Activated naive CD4-positive, alpha-beta T cell treated with anti-CD3 and anti-CD28 coated beads for 36 hours (primary cell): ENCODE data around the gene ACYP1. TPM values are rescaled to one million over a fixed set of nuclear protein-coding genes. Genes with fewer than 3 reads are reported as not detected.

Source experiments
- CTCF ChIA-PET: fragments of 350-600 bp; sonication (Branson Sonifier 250); formaldehyde crosslinking; loops from one replicate; lab custom pipeline; 2021; ENCODE audit warnings: antibody characterized with exemption; lab: Charles Lee
- DNase-seq: peaks from one replicate; pipeline ENCODE4 v3.0.0-alpha.2; 2020
- H3K27ac Mint-ChIP-seq: one replicate; pipeline ENCODE4 v1.8.0; 2021; ENCODE audit warnings: mild to moderate bottlenecking, mixed read lengths
- H3K27me3 Mint-ChIP-seq: one replicate; pipeline ENCODE4 v1.8.0; 2021; ENCODE audit warnings: low read depth, mixed read lengths
- H3K36me3 Mint-ChIP-seq: one replicate; pipeline ENCODE4 v1.8.0; 2021; ENCODE audit warnings: low read depth, mixed read lengths
- H3K4me1 Mint-ChIP-seq: one replicate; pipeline ENCODE4 v1.8.0; 2021; ENCODE audit warnings: low read depth, mixed read lengths
- H3K4me3 Mint-ChIP-seq: one replicate; pipeline ENCODE4 v1.8.0; 2021; ENCODE audit warnings: mild to moderate bottlenecking, moderate library complexity, mixed read lengths
- H3K9me3 Mint-ChIP-seq: one replicate; pipeline ENCODE4 v1.8.0; 2021; ENCODE audit warnings: mixed read lengths
- intact Hi-C: fragments of 100-400 bp; cut with micrococcal nuclease; formaldehyde crosslinking; loops from one replicate; pipeline ENCODE4 v1.15.1; 2023
- total RNA-seq, 2 experiments: library from RNA; stranded (reverse); gene quantifications; one replicate each; pipeline ENCODE4 v1.2.3, GENCODE V29; 2021

The ACYP1 gene
- total RNA-seq, 2 experiments from 2014 or later: 46.3 to 50.5 TPM

GRCh38 chr14:75030147-75030546 is 33.7 kb downstream of the ACYP1 start:
- no peak for DNase-seq
- Mint-ChIP-seq H3K4me1 (no peaks in the 10 kb centered on the region), H3K27me3 (no peaks in the 10 kb centered on the region), H3K9me3 (no peaks in the 10 kb centered on the region), H3K27ac (no peak overlapping the region), H3K4me3 (no peak overlapping the region), H3K36me3 (peaks cover 13% of the 10 kb centered on the region)
- intact Hi-C loops: no loop called here
- CTCF ChIA-PET: interaction anchor here (0.9 kb wide), 1 partner anchor 39 kb away, joined by 5 read pairs; no protein-coding TSS in a partner anchor

DNA sequence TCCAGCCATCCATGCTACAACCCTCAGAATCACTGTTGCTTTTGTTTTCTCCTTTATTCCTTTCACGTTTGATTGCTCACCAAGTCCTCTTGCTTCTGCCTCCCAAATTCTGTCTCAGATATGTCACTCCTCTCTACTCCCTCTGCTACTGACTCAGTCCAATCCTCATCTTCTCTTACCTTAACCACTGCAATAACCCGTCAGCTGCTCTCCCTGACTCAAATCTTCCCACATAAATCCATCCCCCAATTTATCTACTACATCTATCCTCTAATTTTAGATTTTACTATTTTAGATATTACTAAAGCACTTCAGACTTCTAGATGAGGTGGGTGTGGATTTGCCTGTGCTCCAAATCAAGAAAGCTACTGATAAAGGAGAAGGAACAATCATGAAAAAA is 37.9 kb downstream of the ACYP1 start:
- no peak overlapping the region for H3K27ac Mint-ChIP-seq
- H3K4me1 Mint-ChIP-seq: no peaks in the 10 kb centered on the region
- CTCF ChIA-PET: interaction anchor here (0.7 to 1.4 kb wide), 3 partner anchors 62 to 165 kb away, joined by 3 to 5 read pairs (median 3); no protein-coding TSS in a partner anchor
- intact Hi-C loops: no loop called here
- no peaks in the 10 kb centered on the region for H3K9me3 Mint-ChIP-seq
- H3K4me3 Mint-ChIP-seq: no peak overlapping the region
- no peak for DNase-seq
- H3K27me3 Mint-ChIP-seq: no peaks in the 10 kb centered on the region
- H3K36me3 Mint-ChIP-seq: peaks cover 11% of the 10 kb centered on the region

- CTCF ChIA-PET: interaction anchor here (0.7 to 1.8 kb wide), 3 partner anchors 63 to 416 kb away, joined by 3 to 6 read pairs (median 3); no protein-coding TSS in a partner anchor
- H3K36me3 Mint-ChIP-seq: peaks cover 8% of the 10 kb centered on the region
- DNase-seq: no peak
- H3K9me3 Mint-ChIP-seq: no peaks in the 10 kb centered on the region
- H3K4me1 Mint-ChIP-seq: no peaks in the 10 kb centered on the region
- intact Hi-C loops: no loop called here
- H3K27me3 Mint-ChIP-seq: no peaks in the 10 kb centered on the region
- H3K4me3 Mint-ChIP-seq: no peak overlapping the region
- no peak overlapping the region for H3K27ac Mint-ChIP-seq
Measured at GRCh38 chr14:75025082-75025481, 38.7 kb downstream of the ACYP1 start.

DNA sequence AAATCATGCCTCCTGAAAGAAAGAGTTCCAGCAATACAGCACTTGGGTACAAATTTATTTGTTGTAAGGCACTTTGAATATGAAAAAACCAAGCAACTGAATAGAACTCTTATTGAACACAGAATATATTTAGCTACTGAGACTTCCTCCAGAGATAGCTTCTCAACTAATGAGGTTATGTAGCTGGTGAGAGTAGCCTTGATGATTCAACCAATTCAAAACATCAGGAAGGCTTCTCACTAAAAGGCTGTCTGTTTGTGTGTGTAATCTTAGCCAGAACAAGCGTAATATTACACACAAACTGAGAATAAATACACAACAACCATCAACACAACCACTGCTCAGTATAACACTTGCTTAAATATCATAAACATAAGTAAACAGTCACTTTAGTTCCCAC is 40.7 kb downstream of the ACYP1 start:
- H3K4me1 Mint-ChIP-seq: no peaks in the 10 kb centered on the region
- H3K9me3 Mint-ChIP-seq: no peaks in the 10 kb centered on the region
- no peak overlapping the region for H3K4me3 Mint-ChIP-seq
- CTCF ChIA-PET: interaction anchor here (1.0 to 1.5 kb wide), 6 partner anchors 9 to 162 kb away, joined by 3 to 6 read pairs (median 3); no protein-coding TSS in a partner anchor
- DNase-seq: no peak
- H3K27me3 Mint-ChIP-seq: no peaks in the 10 kb centered on the region
- peaks cover 7% of the 10 kb centered on the region for H3K36me3 Mint-ChIP-seq
- intact Hi-C loops: no loop called here
- no peak overlapping the region for H3K27ac Mint-ChIP-seq

DNA sequence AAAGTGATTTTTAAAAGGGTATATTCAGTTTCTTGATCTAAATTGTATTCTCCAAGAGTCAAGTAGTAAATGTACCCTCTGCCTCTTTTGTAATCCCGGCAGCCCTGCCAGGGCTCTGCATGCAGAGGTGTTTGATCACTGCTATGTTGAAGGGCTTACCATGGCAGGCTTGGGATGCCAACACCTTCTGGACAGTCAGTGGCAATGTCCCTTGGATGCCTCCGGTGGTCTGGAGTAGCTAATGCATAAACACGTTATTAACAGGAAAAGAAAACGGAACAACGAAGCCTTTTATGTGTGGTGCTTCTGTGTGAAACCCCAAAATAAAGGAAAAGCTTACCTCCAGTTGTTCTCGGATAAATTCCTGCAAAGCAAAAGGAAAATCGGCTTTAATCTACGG is 41.2 kb downstream of the ACYP1 start:
- peak; percentile 8 for DNase-seq
- intact Hi-C loops: no loop called here
- no peaks in the 10 kb centered on the region for H3K27me3 Mint-ChIP-seq
- H3K36me3 Mint-ChIP-seq: peaks cover 7% of the 10 kb centered on the region
- no peaks in the 10 kb centered on the region for H3K4me1 Mint-ChIP-seq
- CTCF ChIA-PET: interaction anchor here (1.0 to 1.5 kb wide), 8 partner anchors 8 to 162 kb away, joined by 3 to 6 read pairs (median 3); no protein-coding TSS in a partner anchor
- H3K9me3 Mint-ChIP-seq: no peaks in the 10 kb centered on the region
- H3K27ac Mint-ChIP-seq: no peak overlapping the region
- H3K4me3 Mint-ChIP-seq: no peak overlapping the region

DNA sequence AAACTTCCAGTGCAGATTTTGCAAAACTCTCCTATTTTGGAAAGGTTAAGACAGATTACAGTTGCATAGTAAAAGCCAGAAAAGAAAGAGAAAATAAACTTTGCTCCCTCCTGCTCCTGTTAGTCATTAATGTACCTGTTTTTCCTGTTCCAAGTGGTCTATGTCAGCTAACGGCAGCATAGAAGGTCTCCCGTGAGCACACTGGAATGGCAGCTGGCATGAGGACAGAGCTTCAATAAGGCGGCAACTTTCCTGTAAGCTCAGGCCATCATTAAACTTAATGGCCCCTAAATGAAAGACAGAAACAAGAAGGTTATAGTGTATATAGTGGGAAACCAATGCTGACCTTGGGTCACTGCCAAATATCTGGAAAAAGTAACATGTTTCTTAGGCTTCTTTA is 45.1 kb downstream of the ACYP1 start:
- intact Hi-C loops: no loop called here
- Mint-ChIP-seq H3K27me3 (no peaks in the 10 kb centered on the region), H3K9me3 (no peaks in the 10 kb centered on the region), H3K36me3 (peaks cover 15% of the 10 kb centered on the region), H3K27ac (no peak overlapping the region), H3K4me3 (no peak overlapping the region), H3K4me1 (no peaks in the 10 kb centered on the region)
- DNase-seq: no peak
- CTCF ChIA-PET: no interaction called here

DNA sequence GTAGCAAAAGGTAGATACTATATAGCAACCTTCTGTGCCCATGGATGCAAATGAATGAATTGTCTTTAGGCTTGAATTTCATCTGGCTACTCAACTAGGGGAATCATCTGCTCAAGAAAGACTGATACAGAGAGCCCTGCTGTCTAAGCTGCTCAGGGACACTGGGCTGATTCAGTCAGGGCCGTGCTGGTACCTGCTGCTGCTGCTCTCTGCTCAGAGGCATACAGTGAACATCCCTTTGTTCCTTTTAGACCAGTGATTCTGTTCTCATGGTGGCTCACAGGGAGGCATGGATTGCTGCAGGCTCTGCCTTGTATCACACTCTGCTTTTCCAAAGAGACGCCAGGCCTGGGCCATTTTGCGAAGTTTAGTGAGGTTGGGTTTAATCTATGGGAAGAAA is 47.0 kb downstream of the ACYP1 start:
- CTCF ChIA-PET: interaction anchor here (0.6 kb wide), 1 partner anchor 691 kb away, joined by 4 read pairs; no protein-coding TSS in a partner anchor

DNA sequence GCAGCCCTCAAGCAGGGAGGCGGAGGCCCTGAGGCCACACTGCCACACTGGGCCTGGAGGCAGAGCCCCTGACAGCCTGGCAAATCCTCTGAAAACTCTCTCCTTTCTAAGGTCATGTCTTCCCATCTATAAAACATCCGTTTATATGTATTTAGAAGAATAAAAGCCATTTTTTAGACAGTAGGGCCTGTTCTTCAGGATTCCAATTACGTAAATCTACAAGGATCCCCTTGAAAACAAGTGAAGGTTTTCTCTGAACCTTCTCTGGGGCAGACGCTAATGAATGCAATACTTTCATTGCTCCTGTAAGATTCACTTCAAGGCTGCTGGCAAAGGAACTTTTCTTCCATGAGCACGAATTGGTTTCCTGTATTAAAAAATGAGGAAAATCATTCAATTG is 48.3 kb downstream of the ACYP1 start:
- intact Hi-C loops: no loop called here
- CTCF ChIA-PET: no interaction called here
- DNase-seq: no peak
- Mint-ChIP-seq H3K9me3 (no peaks in the 10 kb centered on the region), H3K4me1 (peaks cover 13% of the 10 kb centered on the region), H3K27me3 (no peaks in the 10 kb centered on the region), H3K27ac (no peak overlapping the region), H3K4me3 (no peak overlapping the region), H3K36me3 (peaks cover 14% of the 10 kb centered on the region)

More for the DNA sequence above, 47.0 kb downstream of the ACYP1 start:
- Mint-ChIP-seq H3K9me3 (no peaks in the 10 kb centered on the region), H3K4me1 (peaks cover 1% of the 10 kb centered on the region), H3K27ac (no peak overlapping the region), H3K4me3 (no peak overlapping the region), H3K36me3 (peaks cover 17% of the 10 kb centered on the region), H3K27me3 (no peaks in the 10 kb centered on the region)
- no peak for DNase-seq
- intact Hi-C loops: no loop called here

GRCh38 chr14:75013290-75013689 is 50.5 kb downstream of the ACYP1 start:
- Mint-ChIP-seq H3K27ac (no peak overlapping the region), H3K27me3 (no peaks in the 10 kb centered on the region), H3K36me3 (peaks cover 19% of the 10 kb centered on the region), H3K4me3 (no peak overlapping the region), H3K4me1 (peaks cover 13% of the 10 kb centered on the region), H3K9me3 (no peaks in the 10 kb centered on the region)
- intact Hi-C loops: no loop called here
- CTCF ChIA-PET: interaction anchor here (1.1 to 1.3 kb wide), 2 partner anchors 74 to 75 kb away, joined by 3 to 5 read pairs; no protein-coding TSS in a partner anchor
- no peak for DNase-seq

GRCh38 chr14:75011356-75011994 is 52.3 kb downstream of the ACYP1 start:
- CTCF ChIA-PET: interaction anchor here (0.6 to 1.0 kb wide), 2 partner anchors 57 to 276 kb away, joined by 3 to 4 read pairs; no protein-coding TSS in a partner anchor
- Mint-ChIP-seq H3K4me3 (no peak overlapping the region), H3K9me3 (no peaks in the 10 kb centered on the region), H3K27me3 (no peaks in the 10 kb centered on the region), H3K4me1 (peaks cover 16% of the 10 kb centered on the region), H3K36me3 (peaks cover 27% of the 10 kb centered on the region), H3K27ac (peak overlapping the region; percentile 33)
- intact Hi-C loops: no loop called here
- DNase-seq: no peak

GRCh38 chr14:75010472-75011093 is 53.2 kb downstream of the ACYP1 start:
- CTCF ChIA-PET: interaction anchor here (1.4 kb wide), 1 partner anchor 65 kb away, joined by 3 read pairs; no protein-coding TSS in a partner anchor
- Mint-ChIP-seq H3K36me3 (peaks cover 30% of the 10 kb centered on the region), H3K4me1 (peaks cover 17% of the 10 kb centered on the region), H3K9me3 (no peaks in the 10 kb centered on the region), H3K4me3 (no peak overlapping the region), H3K27ac (no peak overlapping the region), H3K27me3 (no peaks in the 10 kb centered on the region)
- intact Hi-C loops: no loop called here
- DNase-seq: no peak

GRCh38 chr14:75009176-75009575 is 54.6 kb downstream of the ACYP1 start:
- no peak overlapping the region for H3K4me3 Mint-ChIP-seq
- H3K4me1 Mint-ChIP-seq: peaks cover 30% of the 10 kb centered on the region
- H3K36me3 Mint-ChIP-seq: peaks cover 33% of the 10 kb centered on the region
- no peak for DNase-seq
- CTCF ChIA-PET: no interaction called here
- intact Hi-C loops: no loop called here
- no peaks in the 10 kb centered on the region for H3K27me3 Mint-ChIP-seq
- H3K27ac Mint-ChIP-seq: no peak overlapping the region
- H3K9me3 Mint-ChIP-seq: no peaks in the 10 kb centered on the region
